HL-60 (cell line): ENCODE results near the gene RYR3.

ENCODE experiments used
- DNase-seq, 2 experiments: peaks; one replicate each; pipeline ENCODE4 v3.0.0-alpha.2; 2010 to 2020; ENCODE audit warnings: low read depth in 1 of 2, low spot score in 1 of 2
- H3K27ac ChIP-seq: fragments of 250-450 bp; sonication (Bioruptor Pico); replicated peaks from 2 replicates; pipeline ENCODE4 v1.5.1; 2020; ENCODE audit warnings: mild to moderate bottlenecking, moderate library complexity
- H3K27me3 ChIP-seq: fragments of 250-450 bp; sonication (Bioruptor Pico); 2 replicates; pipeline ENCODE4 v1.5.1; 2021; ENCODE audit warnings: mild to moderate bottlenecking, moderate library complexity; ENCODE audit not compliant: insufficient read depth, poor library complexity, severe bottlenecking
- H3K4me3 ChIP-seq: replicated peaks from 2 replicates; pipeline ENCODE4 v1.5.1; 2011; ENCODE audit warnings: mild to moderate bottlenecking, control low read depth, low read length; ENCODE audit not compliant: insufficient read depth
- GABPA ChIP-seq: IDR thresholded peaks from 2 replicates; pipeline ENCODE4 v1.6.1; 2012; ENCODE audit warnings: low read depth
- POLR2AphosphoS5 ChIP-seq: IDR thresholded peaks from 2 replicates; pipeline ENCODE4 v1.6.1; 2012; ENCODE audit warnings: low read depth
- SPI1 ChIP-seq: IDR thresholded peaks from 2 replicates; pipeline ENCODE4 v1.6.1; 2012; ENCODE audit warnings: low read depth, mild to moderate bottlenecking, borderline replicate concordance
- TF ChIP-seq, protein P1 (sequence below): IDR thresholded peaks from 2 replicates; pipeline ENCODE4 v1.6.1; 2012; ENCODE audit warnings: low read depth; ENCODE audit not compliant: insufficient replicate concordance
- TF ChIP-seq, protein P2 (sequence below): IDR thresholded peaks from one replicate; pipeline ENCODE4 v1.5.1; 2011; ENCODE audit warnings: low read length, control low read depth, inconsistent platforms; ENCODE audit not compliant: insufficient read depth

The RYR3 gene

DNA sequence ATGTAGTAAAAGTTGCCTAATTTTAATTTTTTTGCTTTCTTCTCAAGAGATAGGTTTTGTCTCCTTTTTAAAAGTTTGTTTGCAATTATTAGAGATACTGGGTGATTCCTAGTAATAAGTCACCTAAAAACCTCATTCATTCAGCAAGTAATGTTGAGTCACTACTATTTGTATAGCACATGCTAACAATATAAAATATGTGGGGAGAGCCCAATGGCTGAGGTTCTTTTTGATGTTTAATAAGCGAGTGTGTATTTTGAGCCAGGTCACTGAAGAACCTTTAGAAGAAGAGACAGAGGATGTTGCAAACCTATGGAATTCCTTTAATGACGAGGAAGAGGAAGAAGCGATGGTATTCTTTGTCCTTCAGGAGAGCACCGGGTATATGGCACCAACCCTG lies 533.8 kb downstream of the RYR3 start:
- H3K4me3 ChIP-seq = no peak overlapping the region
- TF ChIP-seq, protein P1, sequence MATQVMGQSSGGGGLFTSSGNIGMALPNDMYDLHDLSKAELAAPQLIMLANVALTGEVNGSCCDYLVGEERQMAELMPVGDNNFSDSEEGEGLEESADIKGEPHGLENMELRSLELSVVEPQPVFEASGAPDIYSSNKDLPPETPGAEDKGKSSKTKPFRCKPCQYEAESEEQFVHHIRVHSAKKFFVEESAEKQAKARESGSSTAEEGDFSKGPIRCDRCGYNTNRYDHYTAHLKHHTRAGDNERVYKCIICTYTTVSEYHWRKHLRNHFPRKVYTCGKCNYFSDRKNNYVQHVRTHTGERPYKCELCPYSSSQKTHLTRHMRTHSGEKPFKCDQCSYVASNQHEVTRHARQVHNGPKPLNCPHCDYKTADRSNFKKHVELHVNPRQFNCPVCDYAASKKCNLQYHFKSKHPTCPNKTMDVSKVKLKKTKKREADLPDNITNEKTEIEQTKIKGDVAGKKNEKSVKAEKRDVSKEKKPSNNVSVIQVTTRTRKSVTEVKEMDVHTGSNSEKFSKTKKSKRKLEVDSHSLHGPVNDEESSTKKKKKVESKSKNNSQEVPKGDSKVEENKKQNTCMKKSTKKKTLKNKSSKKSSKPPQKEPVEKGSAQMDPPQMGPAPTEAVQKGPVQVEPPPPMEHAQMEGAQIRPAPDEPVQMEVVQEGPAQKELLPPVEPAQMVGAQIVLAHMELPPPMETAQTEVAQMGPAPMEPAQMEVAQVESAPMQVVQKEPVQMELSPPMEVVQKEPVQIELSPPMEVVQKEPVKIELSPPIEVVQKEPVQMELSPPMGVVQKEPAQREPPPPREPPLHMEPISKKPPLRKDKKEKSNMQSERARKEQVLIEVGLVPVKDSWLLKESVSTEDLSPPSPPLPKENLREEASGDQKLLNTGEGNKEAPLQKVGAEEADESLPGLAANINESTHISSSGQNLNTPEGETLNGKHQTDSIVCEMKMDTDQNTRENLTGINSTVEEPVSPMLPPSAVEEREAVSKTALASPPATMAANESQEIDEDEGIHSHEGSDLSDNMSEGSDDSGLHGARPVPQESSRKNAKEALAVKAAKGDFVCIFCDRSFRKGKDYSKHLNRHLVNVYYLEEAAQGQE = no peak
- TF ChIP-seq SPI1 (no peak), GABPA (no peak), POLR2AphosphoS5 (no peak)
- TF ChIP-seq, protein P2, sequence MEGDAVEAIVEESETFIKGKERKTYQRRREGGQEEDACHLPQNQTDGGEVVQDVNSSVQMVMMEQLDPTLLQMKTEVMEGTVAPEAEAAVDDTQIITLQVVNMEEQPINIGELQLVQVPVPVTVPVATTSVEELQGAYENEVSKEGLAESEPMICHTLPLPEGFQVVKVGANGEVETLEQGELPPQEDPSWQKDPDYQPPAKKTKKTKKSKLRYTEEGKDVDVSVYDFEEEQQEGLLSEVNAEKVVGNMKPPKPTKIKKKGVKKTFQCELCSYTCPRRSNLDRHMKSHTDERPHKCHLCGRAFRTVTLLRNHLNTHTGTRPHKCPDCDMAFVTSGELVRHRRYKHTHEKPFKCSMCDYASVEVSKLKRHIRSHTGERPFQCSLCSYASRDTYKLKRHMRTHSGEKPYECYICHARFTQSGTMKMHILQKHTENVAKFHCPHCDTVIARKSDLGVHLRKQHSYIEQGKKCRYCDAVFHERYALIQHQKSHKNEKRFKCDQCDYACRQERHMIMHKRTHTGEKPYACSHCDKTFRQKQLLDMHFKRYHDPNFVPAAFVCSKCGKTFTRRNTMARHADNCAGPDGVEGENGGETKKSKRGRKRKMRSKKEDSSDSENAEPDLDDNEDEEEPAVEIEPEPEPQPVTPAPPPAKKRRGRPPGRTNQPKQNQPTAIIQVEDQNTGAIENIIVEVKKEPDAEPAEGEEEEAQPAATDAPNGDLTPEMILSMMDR = no peak
- no peak for DNase-seq
- H3K27me3 ChIP-seq = no peaks in the 10 kb centered on the region
- no peak overlapping the region for H3K27ac ChIP-seq

DNA sequence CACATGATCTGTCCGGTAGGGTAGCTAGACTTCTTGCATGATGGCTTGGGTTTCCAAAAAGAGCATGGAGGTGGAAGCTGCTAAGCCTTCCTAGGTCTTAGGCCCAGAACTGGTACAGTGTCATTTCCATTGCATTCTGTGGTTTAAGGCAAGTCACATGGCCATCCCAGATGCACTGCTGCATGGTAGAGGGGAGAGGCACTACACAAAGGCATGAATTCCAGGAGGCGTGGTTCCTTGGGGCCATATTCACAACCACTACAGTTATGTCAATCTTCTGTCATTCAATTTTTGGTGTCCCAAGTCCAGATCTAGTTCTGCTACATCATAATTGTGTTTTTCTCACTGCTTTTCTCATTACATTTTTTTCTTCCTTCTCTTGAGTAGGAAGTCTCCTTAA lies 535.4 kb downstream of the RYR3 start:
- DNase-seq = no peak
- TF ChIP-seq, protein P2 = no peak
- TF ChIP-seq, protein P1 = no peak
- TF ChIP-seq POLR2AphosphoS5 = no peak
- Histone ChIP-seq H3K4me3 (no peak overlapping the region), H3K27ac (no peak overlapping the region), H3K27me3 (no peaks in the 10 kb centered on the region)

DNA sequence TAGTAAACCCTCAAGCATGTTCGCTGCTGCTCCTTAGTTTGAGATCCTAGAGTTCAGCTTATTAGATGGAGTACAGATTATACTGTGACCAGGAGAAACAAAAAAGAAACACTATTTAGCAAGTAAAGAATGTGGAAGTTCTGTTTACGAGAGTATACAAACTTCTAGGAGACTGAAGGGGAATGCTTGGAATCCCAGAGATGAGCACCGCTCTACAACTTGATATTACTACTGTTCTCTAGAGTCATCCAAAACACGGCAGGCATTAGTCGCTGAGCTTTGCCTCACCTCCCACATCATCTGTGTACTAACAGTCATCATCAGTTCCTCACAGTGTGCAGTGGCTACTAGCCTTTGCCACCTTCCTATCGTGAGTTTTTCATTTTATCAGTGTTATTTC lies 536.1 kb downstream of the RYR3 start:
- TF ChIP-seq, protein P2 = no peak
- TF ChIP-seq SPI1 (no peak), POLR2AphosphoS5 (no peak), GABPA (no peak)
- TF ChIP-seq, protein P1 = no peak
- DNase-seq = no peak
- Histone ChIP-seq H3K27me3 (no peaks in the 10 kb centered on the region), H3K27ac (no peak overlapping the region), H3K4me3 (no peak overlapping the region)
